Inferior parietal cortex (tissue), 1 donor: ENCODE measurements around the gene IGSF21.

Experiments
- DNase-seq: peaks from one replicate; pipeline ENCODE4 v3.0.0-alpha.2; 2016; ENCODE audit errors: extremely low spot score

Gene IGSF21

DNA sequence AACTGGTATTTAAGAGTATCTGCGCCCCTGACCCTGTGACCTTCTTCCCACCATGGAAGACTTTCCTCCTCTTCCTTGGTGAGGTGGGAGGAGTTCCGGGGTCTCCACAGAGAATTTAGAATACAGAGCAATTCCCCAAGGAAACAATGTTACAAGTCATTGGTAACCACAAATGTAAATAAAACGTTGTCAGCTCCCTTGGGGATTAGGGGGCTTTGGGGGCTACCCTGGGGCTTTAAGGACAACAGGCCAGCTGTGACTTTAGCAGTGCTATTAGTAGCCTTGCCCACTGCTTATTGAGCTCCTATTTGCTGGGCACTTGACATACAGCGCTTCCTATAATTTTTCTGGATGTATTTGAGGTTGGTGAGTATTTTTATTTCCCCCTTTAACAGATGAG is 69.0 kb downstream of the IGSF21 start:
- no peak for DNase-seq

- no peak for DNase-seq
These were observed 70.5 kb downstream of the IGSF21 start for GRCh38 chr1:18178111-18178510.

- DNase-seq = no peak
These were observed 71.4 kb downstream of the IGSF21 start for GRCh38 chr1:18179009-18179408.

GRCh38 chr1:18182398-18183160 is 75.0 kb downstream of the IGSF21 start:
- no peak for DNase-seq

- no peak for DNase-seq
These were observed 75.9 kb downstream of the IGSF21 start for GRCh38 chr1:18183533-18183932.

DNA sequence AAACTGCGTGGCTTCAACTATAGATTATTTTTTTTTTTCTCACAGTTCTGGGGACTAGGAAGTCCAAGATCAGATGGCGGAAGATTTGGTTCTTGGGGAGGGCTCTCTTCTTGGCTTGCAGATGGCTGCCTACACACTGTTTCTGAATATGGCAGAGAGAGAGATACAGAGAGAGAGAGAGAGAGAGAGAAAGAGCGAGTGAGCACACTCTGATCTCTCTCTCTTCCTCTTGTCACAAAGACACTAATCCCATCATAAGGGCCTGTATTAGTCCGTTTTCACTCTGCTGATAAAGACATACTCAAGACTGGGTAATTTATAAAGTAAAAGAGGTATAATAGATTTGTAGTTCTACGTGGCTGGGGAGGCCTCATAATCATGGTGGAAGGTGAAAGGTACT is 79.5 kb downstream of the IGSF21 start:
- no peak for DNase-seq

- no peak for DNase-seq
These were observed 81.4 kb downstream of the IGSF21 start for GRCh38 chr1:18188820-18189517.

GRCh38 chr1:18190598-18190997 is 83.0 kb downstream of the IGSF21 start:
- DNase-seq = no peak

GRCh38 chr1:18191037-18191436 is 83.4 kb downstream of the IGSF21 start:
- DNase-seq = no peak

DNA sequence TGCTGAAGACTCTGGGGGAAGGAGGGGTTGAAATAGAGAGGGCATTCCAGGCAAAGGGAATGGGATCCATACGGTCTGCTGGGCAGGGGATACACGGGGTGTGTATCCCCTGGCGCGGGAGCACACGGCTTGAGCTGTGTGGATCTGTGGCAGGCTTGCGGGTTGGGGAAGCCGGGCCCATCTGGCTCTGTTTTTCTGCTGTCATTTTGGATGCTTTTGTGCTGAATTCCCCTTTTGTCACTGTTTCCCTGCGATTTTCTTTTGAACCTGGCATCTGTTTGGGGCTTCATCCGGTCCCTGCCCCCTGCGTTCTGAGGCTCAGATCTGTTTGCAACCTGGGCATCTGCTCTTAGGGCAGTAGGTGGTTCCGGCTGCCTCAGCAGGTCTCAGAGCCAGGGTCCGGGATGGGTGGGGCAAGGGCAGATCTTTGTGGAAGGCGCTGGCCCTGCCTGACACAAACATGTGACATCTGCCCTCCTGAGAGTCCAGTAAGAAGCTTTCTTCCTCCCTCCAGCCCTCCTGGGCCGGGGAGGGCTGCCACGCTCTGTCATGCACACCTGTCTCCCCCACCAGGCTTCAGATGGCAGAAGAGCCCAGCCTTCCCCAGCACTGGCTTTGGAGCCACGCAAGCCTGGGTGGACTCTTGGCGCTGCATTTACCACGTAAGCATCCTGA is 84.0 kb downstream of the IGSF21 start:
- no peak for DNase-seq

DNA sequence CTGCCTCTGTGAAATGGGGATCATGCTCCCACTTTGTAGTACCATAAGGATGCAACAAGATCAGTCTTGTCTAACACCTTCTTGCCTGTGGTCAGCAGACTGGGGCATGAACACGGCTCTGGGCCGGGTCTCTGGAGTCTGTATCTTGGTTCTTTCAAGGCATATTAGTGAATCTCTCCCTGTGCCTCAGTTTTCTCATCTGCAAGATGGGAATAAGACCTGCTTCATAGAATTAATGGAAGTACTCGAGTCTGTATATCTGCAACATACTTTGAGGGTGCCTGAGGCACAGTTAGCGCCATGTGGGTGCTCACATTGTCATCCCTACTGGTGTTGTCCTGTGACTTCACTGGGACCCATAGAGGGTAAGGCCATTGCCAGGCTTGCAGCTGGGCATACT is 84.6 kb downstream of the IGSF21 start:
- DNase-seq = no peak

DNA sequence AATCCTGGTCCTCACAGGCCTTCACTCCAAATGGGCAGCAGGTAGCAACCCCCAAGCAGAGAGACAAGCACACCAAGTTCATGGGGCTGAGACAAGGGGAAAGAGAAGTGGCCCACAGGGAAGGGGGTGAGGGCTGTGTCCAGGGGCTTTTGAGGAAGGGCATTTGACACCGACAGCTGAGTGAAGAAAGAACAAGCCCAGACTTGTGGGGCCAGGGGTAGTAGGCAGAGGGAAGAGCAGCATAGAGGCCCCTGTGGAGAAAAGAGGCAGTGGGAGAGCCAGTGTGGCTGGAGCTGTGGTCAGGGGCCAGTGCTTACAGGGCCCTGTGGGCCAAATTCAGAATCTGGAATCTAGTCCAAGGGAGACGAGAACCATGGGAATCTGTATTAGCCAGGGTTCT is 85.4 kb downstream of the IGSF21 start:
- no peak for DNase-seq

- DNase-seq = no peak
These were observed 89.7 kb downstream of the IGSF21 start for GRCh38 chr1:18197299-18197698.

DNA sequence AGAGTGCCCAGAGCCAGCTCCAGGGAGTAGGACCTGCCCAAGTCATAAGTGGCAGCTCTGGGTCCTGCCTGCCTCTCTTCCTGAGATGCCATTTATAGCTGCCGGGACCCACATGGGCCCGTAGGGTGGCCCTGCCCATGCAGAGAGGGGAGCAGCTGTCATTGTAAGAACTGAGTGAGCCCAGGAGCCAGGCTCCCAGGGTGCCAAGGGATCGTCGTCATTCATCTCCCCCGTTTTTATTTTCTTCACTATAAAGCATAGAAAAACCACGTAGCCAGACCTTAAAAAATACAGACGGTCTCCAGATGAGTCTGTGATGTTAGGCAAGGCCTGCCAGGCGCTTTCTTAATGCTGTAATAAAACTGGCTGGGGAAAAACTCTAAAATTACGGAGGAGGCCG is 90.7 kb downstream of the IGSF21 start:
- DNase-seq = no peak

DNA sequence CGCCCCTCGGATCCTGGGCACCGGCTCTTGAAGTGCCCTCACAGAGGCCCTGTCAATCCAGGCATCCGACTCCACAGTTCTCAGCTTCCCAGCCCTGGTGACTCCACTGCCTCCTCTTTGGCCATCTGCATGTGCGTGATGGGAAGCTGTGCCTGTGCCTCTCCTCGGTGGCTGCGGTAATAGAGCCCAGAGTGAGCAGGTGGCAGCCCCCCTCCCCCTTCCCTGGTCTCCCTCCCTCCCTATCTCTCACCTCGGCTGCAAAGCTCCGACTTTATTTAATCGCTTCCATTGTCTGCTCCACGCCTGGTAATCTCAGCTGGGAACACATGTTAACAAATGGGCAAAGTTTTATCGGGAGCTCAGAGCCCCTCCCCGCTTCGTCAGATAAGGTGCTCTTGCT is 91.9 kb downstream of the IGSF21 start:
- DNase-seq = no peak

- no peak for DNase-seq
These were observed 92.6 kb downstream of the IGSF21 start for GRCh38 chr1:18200136-18200717.

DNA sequence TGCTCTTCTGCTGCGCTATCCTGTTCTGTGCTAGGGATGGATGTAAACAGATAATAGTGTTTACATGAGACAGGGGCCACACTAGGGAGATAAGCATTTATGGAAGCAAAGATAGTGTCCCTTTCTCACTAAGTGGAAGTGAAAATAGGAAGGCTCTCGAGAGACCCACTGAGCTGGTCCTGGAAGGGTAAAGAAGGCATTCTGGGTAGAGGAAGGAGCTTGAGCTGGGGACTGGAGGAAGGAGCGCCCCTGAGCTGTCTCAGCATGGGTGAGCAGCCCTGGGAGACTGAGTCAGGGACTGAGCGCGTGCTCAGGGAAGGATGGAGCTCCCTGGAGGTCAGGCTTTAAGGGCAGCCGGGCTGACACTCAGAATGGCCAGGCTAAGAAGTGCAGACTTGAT is 93.3 kb downstream of the IGSF21 start:
- no peak for DNase-seq

- no peak for DNase-seq
These were observed 94.6 kb downstream of the IGSF21 start for GRCh38 chr1:18201997-18202719.

DNA sequence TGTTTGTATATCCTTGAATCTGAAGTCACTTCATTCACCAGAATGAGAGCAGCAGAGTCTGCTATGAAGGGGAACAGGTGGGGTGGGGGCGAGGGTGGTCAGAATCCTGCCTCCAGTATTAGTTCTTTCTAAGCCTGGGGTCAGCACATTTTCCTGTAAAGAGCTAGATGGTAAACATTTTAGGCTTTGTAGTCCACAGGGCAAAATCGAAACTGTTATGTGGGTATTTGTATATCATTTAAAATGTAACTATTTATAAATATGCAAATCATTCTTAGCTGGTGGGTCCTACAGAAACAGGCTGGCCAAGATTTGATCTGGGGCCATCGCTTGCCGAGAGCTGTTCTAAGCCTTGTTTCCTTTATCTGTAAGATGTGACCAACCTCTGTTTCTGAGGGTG is 96.0 kb downstream of the IGSF21 start:
- no peak for DNase-seq

DNA sequence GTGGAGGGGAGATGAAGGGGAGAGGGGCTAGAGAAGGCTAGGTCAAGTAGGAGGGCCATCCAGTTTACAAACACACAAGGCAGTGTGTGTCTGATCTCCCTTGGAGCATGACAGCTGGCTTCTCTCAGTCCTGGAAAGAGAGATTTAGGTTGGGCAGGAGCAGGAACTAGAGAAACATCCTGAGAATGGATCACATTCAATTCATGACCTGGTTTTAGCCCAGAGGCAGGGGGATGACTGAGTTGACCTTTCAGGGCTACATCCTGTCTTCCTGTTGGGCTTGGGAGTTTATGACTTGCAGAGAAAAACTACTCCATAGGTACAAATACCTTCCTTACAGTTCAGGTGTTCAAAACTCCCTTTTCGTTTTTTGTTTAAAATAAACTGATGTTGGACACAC is 97.0 kb downstream of the IGSF21 start:
- DNase-seq = no peak

DNA sequence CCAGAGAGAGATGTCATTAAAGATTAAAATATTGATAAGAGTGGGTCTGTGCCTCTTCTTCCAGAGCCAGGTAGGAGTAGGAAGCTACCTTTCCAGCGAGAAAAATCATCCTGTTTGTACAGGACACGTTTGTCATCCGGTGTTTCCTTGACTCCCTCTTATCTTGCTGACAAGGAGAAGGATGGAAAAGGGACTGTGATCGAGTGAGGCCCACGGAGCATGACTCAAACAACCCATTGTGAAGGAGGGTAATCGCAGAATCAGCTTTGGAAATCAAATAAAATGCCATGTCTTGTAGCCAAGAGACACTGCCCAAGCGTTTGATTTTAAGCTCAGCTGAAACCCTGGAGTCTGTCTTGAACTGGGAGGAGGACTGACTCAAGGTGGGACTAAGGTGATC is 97.7 kb downstream of the IGSF21 start:
- no peak for DNase-seq

- DNase-seq = peak; percentile 57
These were observed 104.2 kb downstream of the IGSF21 start for GRCh38 chr1:18211764-18212163.
